ENCODE measurements around the gene PRTG.

GRCh38 chr15:55786341-55786740 lies 43.4 kb upstream of the PRTG start:
- TF ChIP-seq CBFB (CRISPR knock-in tag; IDR thresholded peaks at IDR 0.05; ENCODE audit: low read depth) (no peak), ESRRA (CRISPR knock-in tag; IDR thresholded peaks at IDR 0.05; ENCODE audit: borderline replicate concordance) (no peak), CTCF (IDR thresholded peaks at IDR 0.05) (no peak), CREB1 (CRISPR knock-in tag; IDR thresholded peaks at IDR 0.05) (no peak), ARID4B (CRISPR knock-in tag; IDR thresholded peaks at IDR 0.05; ENCODE audit: borderline replicate concordance) (no peak)

Data from WTC11 (cell line).